H9 (cell line): ENCODE data around the gene ADGRL2. TPM values are rescaled to one million over a fixed set of nuclear protein-coding genes. Genes with fewer than 3 reads are reported as not detected.

Source experiments
- DNase-seq: peaks from one replicate; pipeline ENCODE4 v3.0.0-alpha.2; 2017
- H2AFZ ChIP-seq: one replicate; pipeline ENCODE4 v1.6.1; 2013; ENCODE audit warnings: mild to moderate bottlenecking, low read length, control low read depth, moderate library complexity
- H2AK5ac ChIP-seq: 2 replicates; pipeline ENCODE4 v1.6.1; 2013; ENCODE audit warnings: low read length, control low read depth, mixed read lengths; ENCODE audit not compliant: insufficient read length
- H2BK120ac ChIP-seq: one replicate; pipeline ENCODE4 v1.6.1; 2013; ENCODE audit warnings: low read depth, mild to moderate bottlenecking, low read length, control low read depth, inconsistent platforms; ENCODE audit not compliant: poor library complexity, severe bottlenecking
- H2BK12ac ChIP-seq: 2 replicates; pipeline ENCODE4 v1.6.1; 2013; ENCODE audit warnings: low read length, control low read depth, mixed read lengths, low read depth; ENCODE audit not compliant: insufficient read length
- H2BK15ac ChIP-seq: 2 replicates; pipeline ENCODE4 v1.6.1; 2013; ENCODE audit warnings: low read depth, low read length, control low read depth
- H2BK20ac ChIP-seq: one replicate; pipeline ENCODE4 v1.6.1; 2013; ENCODE audit warnings: low read depth, mild to moderate bottlenecking, low read length, control low read depth, inconsistent platforms; ENCODE audit not compliant: poor library complexity, severe bottlenecking
- H2BK5ac ChIP-seq: 2 replicates; pipeline ENCODE4 v1.6.1; 2013; ENCODE audit warnings: low read length, control low read depth, mixed read lengths; ENCODE audit not compliant: insufficient read length
- H3K14ac ChIP-seq: 2 replicates; pipeline ENCODE4 v1.6.1; 2013; ENCODE audit warnings: low read length, control low read depth; ENCODE audit not compliant: insufficient read depth
- H3K18ac ChIP-seq: 2 replicates; pipeline ENCODE4 v1.6.1; 2013; ENCODE audit warnings: low read depth, mild to moderate bottlenecking, mixed read lengths, low read length, control low read depth; ENCODE audit not compliant: insufficient read length
- H3K23ac ChIP-seq: 2 replicates; pipeline ENCODE4 v1.6.1; 2013; ENCODE audit warnings: low read length, control low read depth, mixed read lengths, low read depth; ENCODE audit not compliant: insufficient read length
- H3K23me2 ChIP-seq: 2 replicates; pipeline ENCODE4 v1.6.1; 2013; ENCODE audit warnings: low read depth, mild to moderate bottlenecking, mixed read lengths, low read length, control low read depth; ENCODE audit not compliant: insufficient read length, poor library complexity, severe bottlenecking
- H3K27ac ChIP-seq: 2 replicates; pipeline ENCODE4 v1.5.1; 2013; ENCODE audit warnings: low read length, control low read depth, mixed read lengths, low read depth; ENCODE audit not compliant: insufficient read length
- H3K27me3 ChIP-seq: 2 replicates; pipeline ENCODE4 v1.6.1; 2013; ENCODE audit warnings: low read length, control low read depth, inconsistent platforms; ENCODE audit not compliant: insufficient read depth
- H3K4ac ChIP-seq: 2 replicates; pipeline ENCODE4 v1.6.1; 2013; ENCODE audit warnings: low read depth, mild to moderate bottlenecking, control low read depth, inconsistent platforms, low read length, moderate library complexity
- H3K4me1 ChIP-seq: 2 replicates; pipeline ENCODE4 v1.6.1; 2013; ENCODE audit warnings: low read length, control low read depth, inconsistent platforms; ENCODE audit not compliant: insufficient read depth
- H3K4me2 ChIP-seq: 2 replicates; pipeline ENCODE4 v1.6.1; 2013; ENCODE audit warnings: low read length, control low read depth, mixed read lengths; ENCODE audit not compliant: insufficient read length, insufficient read depth
- H3K56ac ChIP-seq: 2 replicates; pipeline ENCODE4 v1.6.1; 2013; ENCODE audit warnings: low read depth, mild to moderate bottlenecking, mixed read lengths, low read length, control low read depth; ENCODE audit not compliant: insufficient read length
- H3K79me1 ChIP-seq: 2 replicates; pipeline ENCODE4 v1.6.1; 2013; ENCODE audit warnings: low read depth, mild to moderate bottlenecking, moderate library complexity, low read length, control low read depth, inconsistent platforms; ENCODE audit not compliant: insufficient read depth, poor library complexity, severe bottlenecking
- H3K79me2 ChIP-seq: 2 replicates; pipeline ENCODE4 v1.6.1; 2013; ENCODE audit warnings: low read length, control low read depth, inconsistent platforms; ENCODE audit not compliant: insufficient read depth
- H3K9ac ChIP-seq: 2 replicates; pipeline ENCODE4 v1.6.1; 2013; ENCODE audit warnings: low read length, control low read depth, mixed read lengths; ENCODE audit not compliant: insufficient read length; ENCODE audit errors: extremely low read depth
- H3K9me3 ChIP-seq: one replicate; pipeline ENCODE4 v1.6.1; 2013; ENCODE audit warnings: low read depth, low read length, inconsistent platforms; ENCODE audit not compliant: control insufficient read depth
- H3T11ph ChIP-seq: one replicate; pipeline ENCODE4 v1.6.1; 2013; ENCODE audit warnings: mild to moderate bottlenecking, low read length, control low read depth, inconsistent platforms
- H4K20me1 ChIP-seq: one replicate; pipeline ENCODE4 v1.6.1; 2013; ENCODE audit not compliant: control insufficient read depth, insufficient read length, insufficient read depth
- H4K5ac ChIP-seq: 2 replicates; pipeline ENCODE4 v1.6.1; 2013; ENCODE audit warnings: low read depth, mild to moderate bottlenecking, mixed read lengths, low read length, control low read depth; ENCODE audit not compliant: insufficient read length
- H4K8ac ChIP-seq: replicated peaks from 2 replicates; pipeline ENCODE4 v1.6.1; 2013; ENCODE audit warnings: low read length, control low read depth, mixed read lengths, low read depth; ENCODE audit not compliant: insufficient read length
- H4K91ac ChIP-seq: 2 replicates; pipeline ENCODE4 v1.6.1; 2013; ENCODE audit warnings: low read depth, mild to moderate bottlenecking, moderate library complexity, mixed read lengths, low read length, control low read depth; ENCODE audit not compliant: insufficient read length
- H3K27ac Mint-ChIP-seq, 3 experiments: 2 replicates in 2 of 3; 3 replicates in 1 of 3; pipeline ENCODE4 v1.8.0; 2020 to 2021; ENCODE audit warnings: mixed read lengths in 3 of 3, mild to moderate bottlenecking in 1 of 3, moderate library complexity in 1 of 3
- H3K27me3 Mint-ChIP-seq: 2 replicates; pipeline ENCODE4 v1.8.0; 2021; ENCODE audit warnings: low read depth, mild to moderate bottlenecking, moderate library complexity, mixed read lengths
- H3K36me3 Mint-ChIP-seq, 3 experiments: 2 replicates in 2 of 3; 3 replicates in 1 of 3; pipeline ENCODE4 v1.8.0; 2020 to 2021; ENCODE audit warnings: low read depth in 3 of 3, mixed read lengths in 3 of 3; ENCODE audit not compliant: insufficient read depth in 1 of 3
- H3K4me1 Mint-ChIP-seq, 2 experiments: 2 replicates each; pipeline ENCODE4 v1.8.0; 2020; ENCODE audit warnings: mixed read lengths in 2 of 2
- H3K4me3 Mint-ChIP-seq, 2 experiments: 2 replicates in 1 of 2; 3 replicates in 1 of 2; pipeline ENCODE4 v1.8.0; 2020 to 2021; ENCODE audit warnings: mild to moderate bottlenecking in 2 of 2, mixed read lengths in 2 of 2, moderate library complexity in 1 of 2
- H3K9me3 Mint-ChIP-seq, 2 experiments: 2 replicates in 1 of 2; 3 replicates in 1 of 2; pipeline ENCODE4 v1.8.0; 2020; ENCODE audit warnings: mild to moderate bottlenecking in 2 of 2, mixed read lengths in 2 of 2, moderate library complexity in 1 of 2
- WGBS: extraction: QIAGEN DNeasy Blood & Tissue Kit; methylation state at CpG from one replicate; pipeline ENCODE4 v1.1.7; 2013; ENCODE audit warnings: missing lambda C conversion rate, low lambda C conversion rate, mixed read lengths; ENCODE audit not compliant: insufficient read length; ENCODE audit errors: extremely low coverage; 5-methylcytosine and 5-hydroxymethylcytosine counted together
- total RNA-seq: library from RNA; stranded (reverse); gene quantifications from 2 replicates; pipeline ENCODE4 v1.2.1, GENCODE V29; 2021
- TF ChIP-seq, protein P1 (sequence below): fragments of 200-600 bp; sonication (generic); conservative IDR thresholded peaks from 3 replicates; pipeline ENCODE4 v1.8.0; 2021; ENCODE audit warnings: antibody characterized with exemption, mild to moderate bottlenecking

ADGRL2 gene
- total RNA-seq, 1 experiment from 2014 or later: 119 TPM

DNA sequence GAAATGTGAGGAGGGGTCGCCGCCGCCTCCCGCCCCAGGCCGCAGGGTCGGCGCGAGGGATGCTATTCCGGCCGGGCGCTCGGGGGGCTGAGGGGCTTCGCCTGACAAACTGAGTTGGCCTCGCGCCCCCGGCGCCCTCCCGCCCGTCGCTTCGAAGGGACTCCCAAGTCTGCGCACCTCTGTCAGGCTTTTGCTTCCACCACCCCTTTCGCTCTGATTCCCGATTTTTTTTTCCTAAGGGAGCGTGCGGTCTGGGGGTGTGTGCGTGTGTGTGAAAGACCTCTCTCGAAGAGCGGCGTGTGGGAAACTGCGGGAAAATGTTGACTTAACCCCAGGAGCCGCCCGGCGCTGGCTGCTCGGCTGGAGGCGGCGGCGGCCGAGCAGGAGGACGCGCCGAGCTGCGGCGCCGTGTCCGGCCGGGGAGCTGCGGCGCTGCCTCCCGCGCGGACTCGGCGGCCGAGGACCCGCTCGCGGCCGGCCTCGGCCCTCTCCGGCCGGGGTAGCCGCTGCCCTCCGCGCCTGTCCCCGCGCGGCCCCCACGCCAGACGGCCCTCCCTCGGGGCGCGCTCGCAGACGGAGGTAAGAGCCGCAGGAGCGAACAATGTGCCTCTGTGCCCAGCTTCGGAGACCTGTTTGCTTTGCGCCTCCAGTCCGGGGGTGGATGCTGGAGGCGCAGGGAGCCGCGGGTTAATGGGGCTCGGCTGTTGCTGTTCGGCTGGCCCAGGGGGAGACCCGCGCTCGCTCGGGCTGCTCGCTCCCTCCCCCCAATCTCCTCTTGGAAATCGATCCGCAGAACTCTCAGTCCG, 1.1 kb downstream of the ADGRL2 start:
- Histone ChIP-seq H2AFZ (no peak overlapping the region), H4K20me1 (no peaks in the 10 kb centered on the region)

More for the DNA sequence above, 1.1 kb downstream of the ADGRL2 start:
- H3K27ac Mint-ChIP-seq: peak overlapping the region; percentile 49 to 100 (median 99); a peak in 5 of 7 replicates
- no peak overlapping the region for H3K56ac ChIP-seq
- peak overlapping the region; percentile 97 to 100 for H3K4me3 Mint-ChIP-seq
- H2BK12ac ChIP-seq: no peak overlapping the region
- no peak overlapping the region for H2AK5ac ChIP-seq
- H3K27me3 Mint-ChIP-seq: no peaks in the 10 kb centered on the region
- H3K4me2 ChIP-seq: peak overlapping the region; percentile 100
- H3K27me3 ChIP-seq: no peaks in the 10 kb centered on the region
- H4K5ac ChIP-seq: no peak overlapping the region
- H3K4ac ChIP-seq: no peak overlapping the region
- peaks cover 14% of the 10 kb centered on the region for H3K23me2 ChIP-seq
- H3K4me1 ChIP-seq: no peaks in the 10 kb centered on the region; the same call in 1 of the 2 replicates
- H3K79me1 ChIP-seq: no peaks in the 10 kb centered on the region
- H3K36me3 Mint-ChIP-seq: peaks cover 0 to 1% (median 0%) of the 10 kb centered on the region in 3 experiments; a peak in 1 of 7 replicates
- H3K23ac ChIP-seq: no peak overlapping the region
- H3K4me1 Mint-ChIP-seq: peaks cover 50 to 52% of the 10 kb centered on the region in 2 experiments
- no CpG with 5 or more reads among the region's 93 CpGs for WGBS
- peaks cover 0 to 2% of the 10 kb centered on the region in 2 experiments; a peak in 2 of 5 replicates for H3K9me3 Mint-ChIP-seq
- H3T11ph ChIP-seq: no peak overlapping the region
- no peak overlapping the region for H2BK15ac ChIP-seq
- TF ChIP-seq, protein P1, sequence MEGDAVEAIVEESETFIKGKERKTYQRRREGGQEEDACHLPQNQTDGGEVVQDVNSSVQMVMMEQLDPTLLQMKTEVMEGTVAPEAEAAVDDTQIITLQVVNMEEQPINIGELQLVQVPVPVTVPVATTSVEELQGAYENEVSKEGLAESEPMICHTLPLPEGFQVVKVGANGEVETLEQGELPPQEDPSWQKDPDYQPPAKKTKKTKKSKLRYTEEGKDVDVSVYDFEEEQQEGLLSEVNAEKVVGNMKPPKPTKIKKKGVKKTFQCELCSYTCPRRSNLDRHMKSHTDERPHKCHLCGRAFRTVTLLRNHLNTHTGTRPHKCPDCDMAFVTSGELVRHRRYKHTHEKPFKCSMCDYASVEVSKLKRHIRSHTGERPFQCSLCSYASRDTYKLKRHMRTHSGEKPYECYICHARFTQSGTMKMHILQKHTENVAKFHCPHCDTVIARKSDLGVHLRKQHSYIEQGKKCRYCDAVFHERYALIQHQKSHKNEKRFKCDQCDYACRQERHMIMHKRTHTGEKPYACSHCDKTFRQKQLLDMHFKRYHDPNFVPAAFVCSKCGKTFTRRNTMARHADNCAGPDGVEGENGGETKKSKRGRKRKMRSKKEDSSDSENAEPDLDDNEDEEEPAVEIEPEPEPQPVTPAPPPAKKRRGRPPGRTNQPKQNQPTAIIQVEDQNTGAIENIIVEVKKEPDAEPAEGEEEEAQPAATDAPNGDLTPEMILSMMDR: no peak
- DNase-seq: peak; percentile 38
- no peak overlapping the region for H2BK20ac ChIP-seq
- no peak overlapping the region for H2BK5ac ChIP-seq
- no peaks in the 10 kb centered on the region for H3K9me3 ChIP-seq
- H3K79me2 ChIP-seq: peaks cover 14% of the 10 kb centered on the region; the same call in 1 of the 2 replicates
- peak overlapping the region; percentile 71 for H3K9ac ChIP-seq
- no peak overlapping the region for H4K8ac ChIP-seq
- no peak overlapping the region for H3K27ac ChIP-seq
- H2BK120ac ChIP-seq: no peak overlapping the region
- no peak overlapping the region for H4K91ac ChIP-seq
- peak overlapping the region; percentile 65 for H3K18ac ChIP-seq
- H3K14ac ChIP-seq: peak overlapping the region; percentile 68
